Fibroblast of peridontal ligament (primary cell): Measurements from ENCODE around the gene ANKAR.
"Not testable (repeated sequence)": the region's sequence is repeated elsewhere in the genome, so short reads cannot be mapped to it uniquely, and the experiment has no call there.

Experiments used
- DNase-seq: peaks from one replicate; pipeline ENCODE4 v3.0.0-alpha.2; 2010; ENCODE audit errors: extremely low read depth

ANKAR gene

GRCh38 chr2:189702071-189702470 lies 27.6 kb downstream of the ANKAR start:
- peak; percentile 21 for DNase-seq

DNA sequence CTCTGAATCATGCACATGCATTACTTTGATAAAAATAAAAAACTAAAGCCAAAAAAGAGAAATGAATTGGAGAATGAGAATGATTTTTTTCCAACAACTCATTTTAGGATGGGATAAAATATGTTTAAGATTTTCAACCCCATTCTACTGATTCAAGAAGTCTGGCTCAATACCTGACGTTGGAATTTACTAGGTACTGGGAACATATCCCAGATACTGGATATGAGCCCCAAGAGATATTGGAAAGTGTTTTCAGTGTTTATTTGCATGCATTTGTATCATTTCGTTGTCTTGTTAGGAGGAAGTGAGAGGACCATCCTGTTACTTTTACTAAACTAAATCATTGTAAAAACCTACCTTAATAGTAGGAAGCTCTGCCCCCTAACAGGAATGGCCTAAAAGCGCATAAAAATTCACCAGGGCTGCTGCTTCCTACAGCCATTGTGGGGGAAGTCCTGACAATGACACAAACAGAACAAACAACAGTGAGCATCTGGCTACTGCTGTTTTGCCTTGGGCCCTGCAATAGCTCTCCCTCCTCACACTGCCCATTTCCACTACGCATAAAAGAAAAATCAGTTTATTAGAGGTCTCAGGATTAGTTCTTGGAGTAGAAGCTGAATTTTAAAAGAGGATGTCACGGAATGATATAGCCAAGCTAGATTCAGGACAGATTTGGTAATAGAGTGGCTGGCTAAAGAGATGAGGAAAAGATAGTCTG lies 35.2 kb downstream of the ANKAR start:
- no peak for DNase-seq

DNA sequence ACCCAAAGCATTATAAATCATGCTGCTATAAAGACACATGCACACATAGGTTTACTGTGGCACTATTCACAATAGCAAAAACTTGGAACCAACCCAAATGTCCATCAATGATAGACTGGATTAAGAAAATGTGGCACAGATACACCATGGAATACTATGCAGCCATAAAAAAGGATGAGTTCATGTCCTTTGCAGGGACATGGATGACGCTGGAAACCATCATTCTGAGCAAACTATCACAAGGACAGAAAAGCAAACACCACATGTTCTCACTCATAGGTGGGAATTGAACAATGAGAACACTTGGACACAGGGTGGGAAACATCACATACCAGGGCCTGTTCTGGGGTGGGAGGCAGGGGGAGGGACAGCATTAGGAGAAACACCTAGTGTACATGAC lies 43.1 kb downstream of the ANKAR start:
- not testable (repeated sequence) for DNase-seq

DNA sequence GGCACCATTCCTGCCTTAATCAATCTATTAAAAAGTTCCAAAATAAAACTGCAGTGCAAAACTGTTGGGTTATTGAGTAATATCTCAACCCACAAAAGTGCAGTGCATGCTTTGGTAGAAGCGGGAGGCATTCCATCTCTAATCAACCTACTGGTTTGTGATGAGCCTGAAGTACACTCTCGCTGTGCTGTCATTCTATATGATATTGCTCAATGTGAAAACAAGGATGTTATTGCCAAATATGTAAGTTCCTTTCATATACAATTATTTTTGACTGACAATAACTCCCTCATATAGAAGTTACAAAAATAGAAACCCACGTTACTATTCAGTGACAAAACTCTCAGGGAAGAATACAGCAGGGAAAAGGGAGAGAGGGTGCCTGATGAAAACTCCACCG lies 45.1 kb downstream of the ANKAR start:
- DNase-seq, result no peak

GRCh38 chr2:189723192-189723591 lies 48.7 kb downstream of the ANKAR start:
- DNase-seq, result no peak
